HuH-7 (cell line): Measurements from ENCODE around the gene KRTCAP2.
"Not testable (repeated sequence)": the region's sequence is repeated elsewhere in the genome, so short reads cannot be mapped to it uniquely, and the experiment has no call there.

Experiments
- DNase-seq: peaks from one replicate; pipeline ENCODE4 v3.0.0; 2011; ENCODE audit warnings: low spot score

Gene KRTCAP2

DNA sequence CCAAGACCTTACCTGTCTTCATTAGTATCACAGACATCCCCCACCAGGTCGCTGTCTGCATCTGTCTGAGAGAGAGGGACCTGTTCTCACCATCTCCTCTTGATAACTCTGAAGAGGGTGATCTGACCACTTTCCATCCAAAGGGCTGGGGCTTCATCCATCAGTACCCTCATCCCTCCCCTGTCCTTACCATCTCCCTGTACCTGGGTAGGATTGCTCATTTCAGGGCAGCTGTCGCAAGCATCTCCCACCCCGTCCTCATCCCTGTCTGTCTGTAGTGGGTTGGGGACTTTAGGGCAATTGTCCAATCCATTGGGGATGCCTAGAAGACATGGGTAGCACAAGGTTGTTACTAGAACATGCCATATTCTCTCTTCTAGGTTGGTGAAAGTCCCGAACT is 26.7 kb upstream of the KRTCAP2 start:
- no peak for DNase-seq

DNA sequence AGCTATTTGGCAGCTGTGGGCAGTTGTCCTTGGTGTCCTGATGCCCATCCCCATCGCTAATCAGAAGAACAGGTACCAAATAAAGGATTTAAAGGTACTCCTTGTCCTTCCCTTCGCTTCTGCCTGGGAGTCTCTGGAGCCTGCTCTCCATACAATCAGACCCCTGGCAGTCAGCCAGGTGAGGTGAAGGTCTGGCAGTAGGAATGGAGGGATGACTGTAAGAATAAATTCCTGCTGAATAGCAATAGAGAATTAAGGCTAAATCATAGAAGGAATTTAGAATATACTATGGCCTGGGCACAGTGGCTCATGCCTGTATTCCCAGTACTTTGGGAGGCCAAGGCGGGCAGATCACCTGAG is 25.4 kb upstream of the KRTCAP2 start:
- DNase-seq: no peak

DNA sequence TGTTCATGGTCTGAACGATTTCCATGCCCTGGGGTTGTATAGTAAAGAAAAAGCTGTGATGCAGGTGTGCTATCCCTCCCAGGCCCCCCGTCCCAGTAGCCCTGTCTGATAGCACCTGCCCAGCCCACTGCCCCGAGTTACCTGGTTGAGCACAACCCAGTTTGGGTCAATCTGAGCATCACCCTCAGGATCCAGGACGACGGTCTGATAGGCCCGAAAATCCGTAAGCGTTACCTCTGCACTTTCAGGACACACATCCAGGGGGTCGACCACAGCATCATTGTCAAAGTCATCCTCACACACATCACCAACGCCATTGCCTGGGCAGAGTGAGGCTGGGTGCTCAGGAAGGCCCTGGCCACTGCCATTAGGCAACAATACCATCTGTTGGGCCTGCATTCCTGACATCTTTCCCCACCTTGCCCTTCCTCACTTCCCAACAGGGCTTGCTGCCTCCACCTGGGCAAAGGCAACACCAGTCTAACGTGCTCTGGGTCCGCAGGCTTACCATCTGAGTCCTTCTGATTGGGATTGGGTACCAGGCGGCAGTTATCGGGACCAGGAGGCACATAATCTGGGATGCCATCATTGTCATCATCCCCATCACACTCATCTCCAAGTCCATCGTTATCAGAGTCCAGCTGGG is 24.9 kb upstream of the KRTCAP2 start:
- DNase-seq: no peak

DNA sequence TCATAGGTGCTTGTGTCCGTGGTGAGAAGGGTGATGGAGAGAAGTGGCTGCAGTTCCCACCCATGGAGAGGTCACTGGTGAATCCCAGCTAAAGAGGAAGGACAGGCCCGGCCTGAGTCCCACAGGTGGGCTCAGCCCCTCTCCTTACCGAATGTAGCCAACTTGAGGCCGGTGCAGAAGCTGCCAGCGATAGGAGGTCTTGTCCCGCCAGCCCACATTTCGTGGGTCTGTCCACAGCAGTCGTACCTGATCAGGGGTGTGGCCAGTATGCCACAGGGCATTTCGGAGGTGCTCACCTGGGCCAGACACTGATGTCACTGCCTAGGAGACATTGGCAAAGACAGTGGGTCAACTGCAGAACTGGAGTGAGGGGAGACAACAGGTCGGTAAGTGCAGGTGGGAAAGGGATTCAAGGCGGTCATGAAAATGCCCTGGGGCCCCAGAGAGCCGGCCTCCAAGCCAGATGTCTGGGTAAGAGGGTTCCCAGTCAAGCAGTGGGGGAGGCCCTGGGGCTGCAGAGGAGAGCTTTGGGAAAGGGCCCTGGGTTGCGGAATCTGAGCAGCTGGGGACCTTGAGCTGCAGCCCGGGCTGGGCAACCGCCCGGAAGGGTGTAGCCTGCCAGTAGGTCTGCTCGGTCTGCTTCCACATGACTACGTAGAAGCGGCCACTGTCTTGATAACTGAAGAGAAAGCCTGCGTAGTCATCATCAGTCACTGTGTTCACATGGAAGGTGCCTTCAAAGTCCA is 24.0 kb upstream of the KRTCAP2 start:
- no peak for DNase-seq

DNA sequence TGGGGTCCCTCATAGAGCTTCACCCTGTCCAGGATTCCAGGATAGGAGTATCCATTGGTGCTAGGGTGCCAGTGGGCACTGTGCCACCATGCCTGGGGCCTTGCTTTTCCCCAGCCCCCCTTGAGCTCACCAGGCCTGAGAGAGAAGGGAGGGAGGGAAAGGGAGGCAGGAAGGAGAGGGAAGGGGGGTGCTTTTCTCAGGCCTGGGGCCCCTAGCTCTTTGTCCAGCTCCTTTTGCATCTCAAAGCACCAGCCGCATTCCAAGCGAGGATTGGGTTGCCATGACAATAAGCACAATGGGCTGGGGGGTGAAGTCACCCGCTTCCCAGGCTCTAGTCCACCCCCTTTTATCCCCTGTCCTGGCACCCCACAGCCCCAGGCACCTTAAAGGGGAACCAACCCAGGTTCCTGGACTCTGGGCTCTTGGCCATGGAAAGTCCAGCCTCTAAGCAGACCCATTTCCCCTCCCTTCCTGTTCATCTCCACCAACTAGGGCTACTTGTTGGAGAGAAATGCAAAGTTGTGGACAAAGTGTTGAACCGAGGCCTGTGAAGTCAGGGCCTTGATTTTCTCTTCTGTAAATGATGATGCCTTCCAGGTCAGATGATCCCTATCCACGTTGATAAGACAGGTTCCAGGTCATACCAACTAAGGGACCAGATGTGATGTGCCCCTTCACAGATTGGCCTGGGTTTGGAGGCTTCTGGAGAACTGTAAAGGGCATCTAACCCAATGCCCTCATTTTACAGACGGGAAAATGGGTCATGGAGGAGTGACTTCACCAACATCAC is 23.2 kb upstream of the KRTCAP2 start:
- no peak for DNase-seq

DNA sequence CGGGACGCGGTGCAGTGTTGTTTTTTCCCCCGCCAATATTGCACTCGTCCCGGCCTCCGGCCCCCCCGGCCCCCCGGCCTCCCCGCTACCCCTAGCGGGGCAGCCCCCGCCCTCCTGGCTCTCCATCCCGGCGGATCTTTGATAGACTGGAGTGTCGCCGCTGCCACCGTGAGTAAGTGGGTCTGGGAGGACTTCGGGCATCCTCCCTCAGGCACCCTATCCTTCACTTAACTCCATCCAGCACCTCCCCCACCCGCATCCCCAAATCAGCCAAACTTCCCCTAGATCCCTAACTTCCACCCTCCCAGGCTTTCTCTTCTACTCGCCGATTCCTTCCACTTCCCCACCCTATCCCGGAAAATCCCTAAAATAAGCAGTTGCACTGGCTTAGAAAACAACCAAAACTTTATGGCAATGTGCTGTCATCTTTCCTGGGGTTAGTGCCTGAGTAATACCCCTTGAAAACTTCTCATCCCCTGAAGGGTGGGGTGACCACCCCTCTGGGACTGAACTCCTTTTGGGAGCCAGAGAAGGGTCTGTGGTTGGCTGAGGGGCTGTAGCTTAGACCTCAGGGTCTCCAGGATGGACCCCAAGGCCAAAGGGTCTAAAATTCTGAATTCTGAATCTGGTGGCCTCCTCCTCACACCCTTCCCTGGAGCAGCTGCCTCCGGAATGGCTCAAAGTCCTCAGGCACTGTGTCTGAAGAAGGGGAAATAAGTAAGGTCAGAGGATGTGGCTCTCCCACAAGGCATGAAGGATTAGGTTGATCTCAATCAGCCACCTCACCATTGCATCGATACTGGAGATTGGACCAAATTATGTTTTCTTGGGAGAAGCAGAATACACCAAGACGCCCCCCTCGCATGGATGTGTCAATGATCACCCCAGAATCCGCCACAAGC is 22.3 kb upstream of the KRTCAP2 start:
- no peak for DNase-seq

DNA sequence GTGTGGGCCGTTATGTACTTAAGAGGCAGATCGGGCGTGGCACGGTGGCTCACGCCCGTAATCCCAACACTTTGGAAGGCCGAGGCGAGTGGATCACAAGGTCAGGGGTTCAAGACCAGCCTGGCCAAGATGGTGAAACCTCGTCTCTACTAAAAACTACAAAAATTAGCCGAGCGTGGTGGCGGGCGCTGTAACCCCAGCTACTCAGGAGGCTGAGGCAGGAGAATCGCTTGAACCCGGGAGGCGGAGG is 20.8 kb upstream of the KRTCAP2 start:
- DNase-seq: not testable (repeated sequence)

DNA sequence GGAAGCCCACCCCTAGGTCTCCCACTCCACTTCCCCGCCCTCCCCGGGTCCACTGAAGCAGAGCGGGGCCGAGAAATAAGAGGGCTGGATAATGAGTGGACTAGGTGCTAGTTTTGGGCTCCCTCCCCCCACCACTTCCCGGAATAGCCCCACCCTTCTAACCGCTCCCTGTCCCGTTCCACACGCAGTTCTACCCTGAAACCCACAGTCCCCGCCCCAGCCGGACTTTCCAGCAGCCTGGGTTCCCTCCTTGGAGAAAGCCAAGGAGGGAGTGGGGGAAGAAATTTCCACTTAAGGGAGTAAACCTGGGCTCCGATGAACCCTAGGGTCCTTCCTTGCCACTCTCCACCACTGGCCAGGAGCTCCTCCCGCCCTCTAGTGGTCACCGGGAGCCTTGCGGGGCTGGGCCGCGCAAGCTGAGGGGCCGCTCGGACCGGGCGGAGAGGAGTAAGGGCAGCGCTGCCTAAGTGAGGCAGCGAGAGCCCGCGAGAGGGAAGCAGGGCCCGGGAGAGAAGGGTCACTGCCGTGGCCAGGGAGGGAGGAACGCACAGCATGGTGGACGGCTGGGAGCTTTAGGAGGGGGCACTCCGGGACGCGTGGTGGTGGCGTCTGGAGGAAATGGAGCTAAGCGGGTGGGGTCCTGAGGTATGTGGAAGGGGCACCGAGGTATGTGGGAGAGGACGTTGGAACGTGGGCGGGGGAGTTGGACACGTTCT is 20.3 kb upstream of the KRTCAP2 start:
- DNase-seq: peak; percentile 99

DNA sequence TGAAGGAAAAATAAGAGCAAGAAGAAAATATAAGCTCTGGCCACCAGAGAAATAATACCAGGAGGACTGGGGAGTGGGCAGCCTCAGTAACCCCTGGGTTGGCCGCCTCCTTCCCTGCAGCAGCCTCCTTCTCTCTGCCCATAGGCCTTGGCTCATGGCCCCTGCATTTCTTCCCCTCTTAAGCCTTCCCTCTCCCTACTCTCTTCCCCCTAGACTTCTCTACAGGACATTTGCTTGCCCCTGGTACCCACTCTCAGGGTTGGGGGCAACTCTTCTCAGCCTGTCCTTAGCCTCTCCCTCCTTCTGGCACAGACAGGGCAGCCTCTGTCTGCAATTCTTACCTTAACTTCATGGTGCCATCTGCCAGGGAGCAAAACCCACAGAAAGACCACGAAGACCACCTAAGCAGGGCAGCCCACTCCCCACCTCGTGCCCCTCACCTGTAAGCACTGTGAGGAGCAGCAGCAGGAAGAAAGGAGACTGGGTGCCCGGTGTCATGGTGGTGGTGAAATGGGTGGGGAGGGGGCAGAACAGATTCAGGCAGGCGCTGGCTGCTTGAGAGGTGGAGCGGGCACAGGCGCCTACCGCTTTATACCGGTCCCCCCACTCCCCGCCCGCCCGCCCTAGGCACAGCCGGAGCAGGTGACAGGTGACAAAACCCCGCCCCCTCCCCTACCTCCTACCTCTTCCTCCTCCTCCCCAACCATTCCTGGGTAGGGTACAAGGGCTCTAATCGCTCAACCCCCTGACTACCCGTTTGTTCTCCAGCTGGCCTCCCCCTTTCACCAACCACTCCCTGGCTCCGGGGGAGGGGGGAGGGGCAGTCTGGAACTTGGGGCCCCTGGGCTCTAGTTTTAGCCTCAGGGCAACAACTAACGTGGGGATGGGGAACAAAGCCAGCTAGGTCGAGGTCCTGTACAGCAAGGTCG is 19.5 kb upstream of the KRTCAP2 start:
- DNase-seq: no peak

DNA sequence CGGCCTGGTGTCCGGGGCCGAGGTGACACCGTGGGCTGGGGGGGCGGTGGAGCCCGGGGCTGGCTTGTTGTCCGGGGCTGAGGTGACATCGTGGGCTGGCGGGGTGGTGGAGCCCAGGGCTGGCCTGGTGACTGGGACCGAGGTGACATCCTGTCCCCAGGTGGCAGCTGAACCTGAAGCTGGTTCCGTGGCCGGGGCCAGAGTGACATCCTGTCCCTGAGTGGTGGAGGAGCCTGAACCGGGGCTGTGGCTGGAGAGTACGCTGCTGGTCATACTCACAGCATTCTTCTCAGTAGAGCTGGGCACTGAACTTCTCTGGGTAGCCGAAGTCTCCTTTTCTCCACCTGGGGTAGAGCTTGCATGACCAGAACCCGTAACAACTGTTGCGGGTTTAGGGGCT is 18.8 kb upstream of the KRTCAP2 start:
- no peak for DNase-seq

DNA sequence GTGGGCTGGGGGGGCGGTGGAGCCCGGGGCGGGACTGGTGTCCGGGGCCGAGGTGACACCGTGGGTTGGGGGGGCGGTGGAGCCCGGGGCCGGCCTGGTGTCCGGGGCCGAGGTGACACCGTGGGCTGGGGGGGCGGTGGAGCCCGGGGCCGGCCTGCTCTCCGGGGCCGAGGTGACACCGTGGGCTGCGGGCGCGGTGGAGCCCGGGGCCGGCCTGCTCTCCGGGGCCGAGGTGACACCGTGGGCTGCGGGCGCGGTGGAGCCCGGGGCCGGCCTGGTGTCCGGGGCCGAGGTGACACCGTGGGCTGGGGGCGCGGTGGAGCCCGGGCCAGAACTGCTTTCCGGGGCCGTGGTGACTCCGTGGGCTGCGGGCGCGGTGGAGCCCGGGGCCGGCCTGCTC is 16.8 kb upstream of the KRTCAP2 start:
- DNase-seq: not testable (repeated sequence)

DNA sequence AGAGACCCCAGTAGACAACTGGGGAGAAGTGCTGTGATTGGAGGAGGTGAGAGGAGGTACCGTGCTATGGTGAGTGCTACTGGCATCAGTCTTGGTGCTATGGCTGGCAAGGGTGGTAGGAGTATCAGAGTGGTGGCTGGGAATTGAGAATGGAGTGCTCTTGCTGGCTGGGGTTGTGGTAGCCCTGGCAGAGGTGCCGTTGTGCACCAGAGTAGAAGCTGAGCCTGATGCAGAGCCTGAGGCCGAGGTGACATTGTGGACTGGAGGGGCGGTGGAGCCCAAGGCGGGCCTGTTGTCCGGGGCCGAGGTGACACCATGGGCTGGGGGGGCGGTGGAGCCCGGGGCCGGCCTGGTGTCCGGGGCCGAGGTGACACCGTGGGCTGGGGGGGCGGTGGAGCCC is 15.2 kb upstream of the KRTCAP2 start:
- DNase-seq: no peak

DNA sequence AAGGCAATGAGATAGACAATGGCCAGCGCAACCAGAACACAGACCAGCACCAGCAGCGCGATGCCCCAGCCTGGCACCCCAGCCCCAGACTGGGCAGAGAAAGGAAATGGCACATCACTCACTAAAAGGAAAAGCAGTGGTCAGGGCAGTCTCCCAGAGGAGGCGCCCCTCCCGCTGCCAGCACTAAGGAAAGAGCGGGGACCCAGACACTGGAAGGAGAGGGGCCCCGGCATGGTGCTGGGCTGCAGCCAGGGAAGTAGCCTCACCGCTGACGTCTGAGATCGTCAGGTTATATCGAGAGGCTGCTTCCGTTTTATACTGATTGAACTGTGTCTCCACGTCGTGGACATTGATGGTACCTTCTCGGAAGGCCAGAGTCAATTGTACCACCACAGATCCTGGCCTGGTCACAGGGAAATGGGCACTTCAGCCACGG is 14.4 kb upstream of the KRTCAP2 start:
- DNase-seq: no peak

DNA sequence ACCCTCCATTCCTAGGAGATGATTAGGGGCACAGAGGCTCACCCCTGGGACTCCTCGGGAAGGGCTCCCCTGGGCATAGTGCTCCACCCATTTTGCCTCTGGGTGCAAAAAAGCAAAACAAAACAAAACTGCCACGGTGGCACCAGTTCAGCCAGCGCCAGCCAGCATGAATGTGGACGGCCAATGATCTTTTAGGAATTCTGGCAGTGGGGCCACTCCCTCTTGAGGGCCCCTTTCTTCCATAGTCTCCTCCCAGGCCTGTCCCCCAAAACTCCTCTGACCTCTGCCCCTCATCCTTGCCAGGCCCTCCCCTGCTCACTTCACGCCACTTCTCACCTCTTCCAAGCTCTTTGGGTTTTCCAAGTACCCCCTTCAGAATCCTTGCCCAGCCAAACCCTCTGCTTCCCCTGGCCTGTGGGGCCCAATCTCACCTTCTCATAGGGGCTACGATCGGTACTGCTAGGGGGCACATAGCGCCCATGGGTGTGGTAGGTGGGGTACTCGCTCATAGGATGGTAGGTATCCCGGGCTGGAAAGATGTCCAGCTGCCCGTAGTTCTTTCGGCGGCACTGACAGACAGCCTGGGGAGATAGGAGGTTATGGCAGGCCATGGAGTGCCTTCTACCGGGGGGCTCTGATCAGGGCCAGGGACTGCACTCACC is 13.8 kb upstream of the KRTCAP2 start:
- no peak for DNase-seq

DNA sequence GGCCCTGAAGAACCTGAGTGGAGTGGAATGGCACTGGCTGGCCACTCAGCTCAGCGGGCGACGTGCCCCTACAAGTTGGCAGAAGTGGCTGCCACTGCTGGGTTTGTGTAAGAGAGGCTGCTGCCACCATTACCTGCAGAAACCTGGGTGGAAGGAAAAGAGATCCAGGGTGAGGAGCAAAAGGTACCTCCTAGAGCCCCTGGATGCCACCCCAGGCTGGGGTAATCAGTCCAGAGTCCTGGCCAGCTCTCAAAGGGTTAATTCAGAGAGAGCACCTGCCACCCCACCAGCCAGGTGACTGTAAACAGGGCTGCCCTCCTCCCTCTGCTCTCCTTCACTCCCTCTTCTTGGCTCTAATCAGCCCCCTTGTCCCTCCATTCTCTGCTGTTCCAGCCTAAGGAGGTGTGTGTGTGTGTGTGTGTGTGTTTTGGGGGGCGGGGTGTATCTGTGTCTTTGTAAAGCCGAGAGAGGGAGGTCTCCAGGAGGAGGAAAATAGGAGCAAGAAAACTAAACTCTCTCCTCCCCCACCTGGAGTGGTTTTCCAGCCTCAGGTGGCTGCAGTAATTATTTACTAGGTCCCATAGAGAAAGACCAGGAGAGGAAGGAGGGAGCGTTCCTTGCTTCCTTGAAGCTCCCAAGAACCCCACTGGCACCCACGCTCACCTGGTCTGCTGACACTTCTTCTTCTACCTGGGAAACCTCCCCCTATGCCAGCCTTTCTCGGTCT is 13.1 kb upstream of the KRTCAP2 start:
- no peak for DNase-seq

DNA sequence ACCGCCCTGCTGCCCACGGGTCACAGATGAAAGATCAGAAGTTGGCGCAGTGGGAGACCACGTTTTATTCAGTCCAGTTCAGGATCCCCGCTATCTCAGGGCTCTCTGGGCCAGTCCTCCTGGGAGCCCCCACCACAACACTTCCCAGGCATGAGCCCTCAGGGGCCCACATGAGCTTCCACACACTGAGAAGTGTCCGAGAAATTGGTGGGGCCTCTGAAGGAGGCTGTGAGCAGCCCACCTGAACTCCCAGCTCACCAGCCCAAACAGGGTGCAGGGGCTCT is 12.6 kb upstream of the KRTCAP2 start:
- no peak for DNase-seq

DNA sequence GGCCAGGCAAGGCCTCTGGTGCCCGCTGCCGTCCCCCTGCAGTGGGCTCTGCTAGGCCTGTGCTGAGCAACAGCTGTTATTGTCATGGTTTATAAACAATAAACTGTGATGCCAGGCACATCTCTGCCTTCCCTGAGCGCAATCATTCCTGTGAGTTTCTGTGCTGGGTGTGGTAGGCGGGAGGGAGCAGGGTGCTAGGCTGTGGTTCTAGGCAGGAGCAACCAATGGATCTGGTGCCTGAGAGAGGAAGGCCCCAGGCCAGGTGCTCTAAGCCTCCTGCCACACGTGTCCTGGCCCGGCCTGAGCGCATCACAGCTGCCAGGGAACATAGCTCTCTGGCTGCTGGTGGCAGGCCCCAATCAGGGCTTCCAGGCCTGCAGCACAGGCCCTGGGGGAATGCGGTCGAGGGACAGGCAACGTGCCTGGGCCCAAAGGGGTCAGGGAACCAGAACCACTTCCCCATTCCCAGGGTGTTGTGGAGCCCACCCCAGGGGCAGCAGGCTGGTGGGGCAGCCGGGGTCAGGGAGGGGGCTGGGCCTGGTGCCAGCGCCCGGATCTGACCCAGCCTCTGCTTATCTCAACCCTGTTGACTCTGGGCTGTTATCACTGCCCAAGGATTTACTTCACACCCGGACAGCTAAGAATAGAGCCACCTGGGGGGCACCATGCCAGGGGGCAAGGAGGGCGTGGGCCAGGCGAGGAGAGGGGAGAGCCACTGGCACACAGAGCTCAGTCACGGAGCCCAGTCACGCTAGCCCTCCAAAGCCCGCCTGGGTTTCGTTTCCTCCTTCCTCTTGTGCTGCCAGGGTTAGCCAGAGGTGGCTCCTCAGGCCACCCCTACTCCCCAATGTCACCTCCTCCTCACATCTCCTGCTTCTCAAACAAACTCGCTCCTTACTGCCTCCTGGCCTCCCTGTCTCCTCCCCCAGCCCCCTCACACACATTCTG is 12.0 kb upstream of the KRTCAP2 start:
- DNase-seq: no peak

DNA sequence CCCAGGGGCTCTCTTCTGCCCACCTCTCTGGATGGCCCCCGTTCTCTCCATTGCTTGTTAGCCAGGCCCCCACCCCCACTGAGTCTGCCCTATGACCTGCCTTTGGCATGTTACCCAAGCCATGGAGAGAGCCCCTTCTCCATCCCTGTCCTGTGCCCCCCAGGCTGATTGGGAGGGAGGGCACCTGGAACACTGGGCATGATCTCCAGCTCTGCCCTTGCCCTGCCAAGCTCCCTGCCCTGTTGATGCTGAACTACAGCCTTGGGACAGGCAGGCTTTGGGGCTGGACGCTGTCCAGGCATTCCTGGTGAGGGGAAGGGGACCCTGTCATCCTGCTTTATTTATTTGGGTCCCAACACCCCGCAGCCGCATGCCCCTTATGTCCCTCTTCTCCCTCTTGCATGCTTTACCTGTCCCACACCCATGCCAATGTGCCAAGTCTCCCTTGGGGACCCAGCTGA is 11.3 kb upstream of the KRTCAP2 start:
- no peak for DNase-seq
